NOMO-1 treated with dmso at 0.1 percent for 144 hours (cell line): Measurements from ENCODE around the gene AGAP5.
"Not testable (repeated sequence)": the region's sequence is repeated elsewhere in the genome, so short reads cannot be mapped to it uniquely, and the experiment has no call there.

Source experiments
- DNase-seq: peaks from one replicate; lab custom pipeline; 2025; ENCODE audit not compliant: unreplicated experiment; lab: John Stamatoyannopoulos, UW

Gene AGAP5

GRCh38 chr10:73697675-73698159 lies at the start of gene AGAP5:
AGAP5 (minus strand) TSS chr10:73698109; CDS start chr10:73697755, 354 bp downstream.
- not testable (repeated sequence) for DNase-seq

- no peak for DNase-seq
Measured at GRCh38 chr10:73746721-73747120, 48.8 kb upstream of the AGAP5 start.

- DNase-seq: peak; percentile 22
Measured at GRCh38 chr10:73744664-73744975, 46.7 kb upstream of the AGAP5 start.

- peak; percentile 95 for DNase-seq
Measured at GRCh38 chr10:73743905-73744663, 46.2 kb upstream of the AGAP5 start, which contains the start of gene SEC24C. SEC24C (plus strand) TSS chr10:73744372; CDS start chr10:73746833, 2,461 bp downstream.

GRCh38 chr10:73743327-73743904 lies 45.5 kb upstream of the AGAP5 start:
- no peak for DNase-seq

- no peak for DNase-seq
Measured at GRCh38 chr10:73742454-73742734, 44.5 kb upstream of the AGAP5 start.

GRCh38 chr10:73740501-73741254 lies 42.8 kb upstream of the AGAP5 start:
- not testable (repeated sequence) for DNase-seq

GRCh38 chr10:73734796-73735305 lies 36.9 kb upstream of the AGAP5 start:
- DNase-seq: no peak

- DNase-seq: no peak
Measured at GRCh38 chr10:73734028-73734720, 36.3 kb upstream of the AGAP5 start.

- no peak for DNase-seq
Measured at GRCh38 chr10:73732931-73733623, 35.2 kb upstream of the AGAP5 start.

- DNase-seq: no peak
Measured at GRCh38 chr10:73732426-73732825, 34.5 kb upstream of the AGAP5 start.

- DNase-seq: no peak
Measured at GRCh38 chr10:73731588-73732375, 33.9 kb upstream of the AGAP5 start.

GRCh38 chr10:73730153-73730906 lies 32.4 kb upstream of the AGAP5 start:
- peak; percentile 64 for DNase-seq

GRCh38 chr10:73729781-73730152 lies 31.9 kb upstream of the AGAP5 start:
- DNase-seq: peak; percentile 37

- no peak for DNase-seq
Measured at GRCh38 chr10:73723516-73723915, 25.6 kb upstream of the AGAP5 start.

- not testable (repeated sequence) for DNase-seq
Measured at GRCh38 chr10:73720561-73720960, 22.7 kb upstream of the AGAP5 start.

- DNase-seq: peak; percentile 55
Measured at GRCh38 chr10:73717556-73717955, 19.6 kb upstream of the AGAP5 start.

GRCh38 chr10:73716251-73716650 lies 18.3 kb upstream of the AGAP5 start:
- no peak for DNase-seq
